CD8-positive, alpha-beta memory T cell (primary cell): ENCODE results near the gene MGAT3. TPM values are rescaled to one million over a fixed set of nuclear protein-coding genes. Genes with fewer than 3 reads are reported as not detected.
"Not testable (repeated sequence)": the region's sequence is repeated elsewhere in the genome, so short reads cannot be mapped to it uniquely, and the experiment has no call there.

Experiments
- CTCF ChIA-PET: fragments of 350-600 bp; sonication (Branson Sonifier 250); formaldehyde crosslinking; loops from one replicate; lab custom pipeline; 2021; ENCODE audit warnings: antibody characterized with exemption; lab: Charles Lee
- POLR2A ChIA-PET: fragments of 350-600 bp; sonication (Branson Sonifier 250); formaldehyde crosslinking; loops from one replicate; lab custom pipeline; 2021; ENCODE audit warnings: antibody characterized with exemption; lab: Charles Lee
- DNase-seq, 5 donors: peaks; one replicate each; pipeline versions ENCODE4 v3.0.0 to v3.0.0-alpha.2; 2020 to 2022; ENCODE audit warnings: mixed read lengths in 1 of 5
- H3K27ac ChIP-seq: one replicate; pipeline ENCODE4 v1.7.0; 2013; ENCODE audit warnings: low read depth, mild to moderate bottlenecking, low read length, moderate library complexity
- H3K27me3 ChIP-seq: 2 replicates; pipeline ENCODE4 v1.7.0; 2013; ENCODE audit warnings: low read length, mild to moderate bottlenecking; ENCODE audit not compliant: insufficient read depth, poor library complexity, severe bottlenecking
- H3K36me3 ChIP-seq: 2 replicates; pipeline ENCODE4 v1.7.0; 2013; ENCODE audit warnings: mild to moderate bottlenecking, low read length, moderate library complexity; ENCODE audit not compliant: insufficient read depth
- H3K4me1 ChIP-seq: 2 replicates; pipeline ENCODE4 v1.7.0; 2013; ENCODE audit warnings: mild to moderate bottlenecking, low read length, moderate library complexity; ENCODE audit not compliant: insufficient read depth
- H3K4me3 ChIP-seq: 2 replicates; pipeline ENCODE4 v1.7.0; 2013; ENCODE audit warnings: mild to moderate bottlenecking, low read length
- H3K9me3 ChIP-seq: 2 replicates; pipeline ENCODE4 v1.7.0; 2013; ENCODE audit warnings: mild to moderate bottlenecking, low read length
- H3K27ac Mint-ChIP-seq, 8 donors: one replicate each; pipeline ENCODE4 v1.8.0; 2020 to 2021; ENCODE audit warnings: mixed read lengths in 8 of 8, mild to moderate bottlenecking in 6 of 8, inconsistent platforms in 3 of 8, moderate library complexity in 3 of 8
- H3K27me3 Mint-ChIP-seq, 2 donors: one replicate each; pipeline ENCODE4 v1.8.0; 2020 to 2021; ENCODE audit warnings: mixed read lengths in 2 of 2, mild to moderate bottlenecking in 1 of 2, moderate library complexity in 1 of 2
- H3K36me3 Mint-ChIP-seq, 3 donors: one replicate each; pipeline ENCODE4 v1.8.0; 2020 to 2021; ENCODE audit warnings: mixed read lengths in 3 of 3, inconsistent platforms in 1 of 3, mild to moderate bottlenecking in 1 of 3
- H3K4me1 Mint-ChIP-seq, 3 donors: one replicate each; pipeline ENCODE4 v1.8.0; 2020 to 2021; ENCODE audit warnings: mixed read lengths in 3 of 3, inconsistent platforms in 1 of 3, mild to moderate bottlenecking in 1 of 3
- H3K4me3 Mint-ChIP-seq, 7 donors: one replicate each; pipeline ENCODE4 v1.8.0; 2020 to 2021; ENCODE audit warnings: mixed read lengths in 7 of 7, mild to moderate bottlenecking in 6 of 7, moderate library complexity in 4 of 7, inconsistent platforms in 2 of 7
- H3K9me3 Mint-ChIP-seq, 5 donors: one replicate each; pipeline ENCODE4 v1.8.0; 2020 to 2022; ENCODE audit warnings: mixed read lengths in 5 of 5, mild to moderate bottlenecking in 3 of 5, moderate library complexity in 2 of 5, inconsistent platforms in 1 of 5
- polyA plus RNA-seq: library from polyadenylated mRNA; unstranded; fragments of 300-500 nt; fragmentation: Illumina TruSeq; gene quantifications from one replicate; pipeline ENCODE4 v1.2.3, GENCODE V29; 2021
- total RNA-seq, 2 experiments: library from RNA; stranded (reverse); gene quantifications; one replicate each; pipeline ENCODE4 v1.2.3, GENCODE V29; 2021

Gene MGAT3
- total and polyA plus RNA-seq, 3 experiments from 2014 or later, result 0.03 to 0.37 (median 0.27) TPM

DNA sequence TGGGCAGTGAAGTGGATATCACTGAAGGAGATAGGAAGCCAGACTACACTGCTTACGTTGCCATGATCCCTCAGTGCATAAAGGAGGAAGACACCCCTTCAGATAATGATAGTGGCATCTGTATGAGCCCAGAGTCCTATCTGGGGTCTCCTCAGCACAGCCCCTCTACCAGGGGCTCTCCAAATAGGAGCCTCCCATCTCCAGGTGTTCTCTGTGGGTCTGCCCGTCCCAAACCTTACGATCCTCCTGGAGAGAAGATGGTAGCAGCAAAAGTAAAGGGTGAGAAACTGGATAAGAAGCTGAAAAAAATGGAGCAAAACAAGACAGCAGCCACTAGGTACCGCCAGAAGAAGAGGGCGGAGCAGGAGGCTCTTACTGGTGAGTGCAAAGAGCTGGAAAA lies 65.3 kb downstream of the MGAT3 start:
- DNase-seq, H3K9me3 Mint-ChIP-seq: not testable (repeated sequence)
- H3K4me3 Mint-ChIP-seq, result peak overlapping the region; percentile 89 to 99 (median 96)

DNA sequence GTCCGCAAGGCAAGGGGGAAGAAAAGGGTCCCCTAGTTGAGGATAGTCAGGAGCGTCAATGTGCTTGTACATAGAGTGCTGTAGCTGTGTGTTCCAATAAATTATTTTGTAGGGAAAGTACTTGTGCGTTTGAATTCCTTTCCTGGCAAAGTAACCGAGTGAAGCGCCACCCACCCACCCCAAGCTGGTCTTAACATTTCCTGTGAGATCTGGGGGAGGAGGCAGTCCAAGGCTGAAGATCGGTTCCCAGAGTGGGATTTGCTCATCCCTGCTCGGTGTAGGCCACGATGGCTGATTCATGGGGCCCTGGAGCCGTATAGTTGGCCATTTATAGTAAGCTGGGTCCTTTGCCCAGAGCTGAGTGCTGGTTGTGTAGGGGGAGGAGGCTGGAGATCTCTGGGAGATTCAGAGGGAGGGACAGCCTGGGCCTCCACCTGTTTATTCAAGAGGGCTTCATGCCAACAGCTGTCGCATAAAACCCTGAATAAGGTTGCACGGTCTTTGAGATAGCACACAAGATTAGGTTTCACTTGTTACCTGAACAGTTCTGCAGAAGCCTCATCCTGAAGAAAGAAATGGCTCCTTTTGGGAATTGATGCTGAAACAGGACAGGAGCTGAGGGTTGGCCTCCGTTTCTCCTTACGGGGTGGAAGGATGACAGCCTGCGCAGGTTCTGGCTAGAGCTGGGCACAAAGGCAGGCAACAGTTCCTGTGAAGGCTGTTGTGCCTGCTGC lies 65.9 kb downstream of the MGAT3 start:
- H3K9me3 Mint-ChIP-seq, result peaks cover 0 to 4% (median 3%) of the 10 kb centered on the region in 5 donors
- peaks cover 5 to 63% (median 15%) of the 10 kb centered on the region in 3 donors for H3K36me3 Mint-ChIP-seq
- peaks cover 55% of the 10 kb centered on the region for H3K4me1 ChIP-seq
- ChIA-PET POLR2A (interaction anchor here (0.5 to 2.2 kb wide), 5 partner anchors 10 to 479 kb away, joined by 3 to 11 read pairs (median 6); partner anchors contain the start of genes MIEF1, RPS19BP1 and TAB1), CTCF (interaction anchor here (0.8 to 2.3 kb wide), 3 partner anchors 8 to 26 kb away, joined by 3 to 8 read pairs (median 6); partner anchors contain the start of gene RPS19BP1)
- H3K4me3 ChIP-seq, result peak overlapping the region; percentile 33
- peak in 1 of 5 donors; percentile 24 for DNase-seq
- H3K27ac Mint-ChIP-seq, result peak overlapping the region; percentile 88 to 100 (median 98)
- no peaks in the 10 kb centered on the region for H3K27me3 ChIP-seq
- no peaks in the 10 kb centered on the region for H3K9me3 ChIP-seq
- H3K27ac ChIP-seq, result peak overlapping the region; percentile 29
- H3K4me1 Mint-ChIP-seq, result peaks cover 61 to 78% (median 64%) of the 10 kb centered on the region in 3 donors
- H3K36me3 ChIP-seq, result peaks cover 31% of the 10 kb centered on the region
- H3K27me3 Mint-ChIP-seq, result peaks cover 0 to 14% of the 10 kb centered on the region in 2 donors
- peak overlapping the region; percentile 89 to 99 (median 96) for H3K4me3 Mint-ChIP-seq

More for the DNA sequence above, 65.3 kb downstream of the MGAT3 start:
- H3K27me3 ChIP-seq, H3K9me3 ChIP-seq: not testable (repeated sequence)
- peaks cover 48% of the 10 kb centered on the region for H3K4me1 ChIP-seq
- Mint-ChIP-seq H3K27me3 (peaks cover 0 to 14% of the 10 kb centered on the region in 2 donors), H3K27ac (peak overlapping the region in 7 of 8 donors; percentile 95 to 100 (median 98)), H3K36me3 (peaks cover 5 to 60% (median 15%) of the 10 kb centered on the region in 3 donors), H3K4me1 (peaks cover 56 to 72% (median 58%) of the 10 kb centered on the region in 3 donors)
- peak overlapping the region; percentile 90 for H3K4me3 ChIP-seq
- H3K36me3 ChIP-seq, result peaks cover 31% of the 10 kb centered on the region
- H3K27ac ChIP-seq, result peak overlapping the region; percentile 80
- ChIA-PET CTCF (interaction anchor here (0.8 to 2.3 kb wide), 2 partner anchors 10 to 26 kb away, joined by 3 to 8 read pairs; partner anchors contain the start of gene RPS19BP1), POLR2A (interaction anchor here (0.5 to 2.2 kb wide), 4 partner anchors 14 to 205 kb away, joined by 3 to 11 read pairs (median 6); partner anchors contain the start of genes MIEF1 and TAB1)

DNA sequence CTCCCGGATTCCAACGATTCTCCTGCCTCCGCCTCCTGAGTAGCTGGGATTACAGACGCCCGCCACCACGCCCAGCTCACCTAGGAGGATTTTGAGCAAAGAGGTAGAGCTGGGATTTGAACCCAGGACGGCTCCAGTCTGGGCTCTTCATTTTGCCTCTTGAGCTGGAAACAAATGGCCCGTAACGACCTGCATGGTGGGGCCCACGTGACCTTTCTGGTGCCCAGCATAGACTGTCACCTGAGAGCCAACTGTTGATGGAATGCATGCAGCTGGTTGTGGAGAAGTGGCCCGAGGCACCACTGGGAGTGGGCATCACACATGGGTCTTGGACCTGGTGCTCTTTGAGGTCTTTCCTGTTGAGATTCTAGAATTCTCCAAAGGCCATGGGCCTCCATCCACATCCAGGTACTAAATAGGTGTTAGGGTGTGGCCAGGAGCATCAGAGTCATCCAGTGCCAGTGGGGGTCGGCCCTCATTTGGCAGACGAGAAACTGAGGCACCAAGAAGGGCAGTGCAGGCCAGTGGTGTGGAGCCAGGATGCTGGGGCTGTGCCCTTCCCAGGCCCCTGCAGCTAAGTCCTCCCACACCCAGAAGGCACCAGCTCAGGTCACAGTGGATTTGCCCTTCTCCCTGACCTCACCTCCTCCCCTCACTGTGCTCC lies 67.4 kb downstream of the MGAT3 start:
- ChIA-PET CTCF (interaction anchor here (0.6 to 2.3 kb wide), 7 partner anchors 9 to 846 kb away, joined by 3 to 9 read pairs (median 3); partner anchors contain the start of gene SGSM3), POLR2A (interaction anchor here (0.5 to 1.6 kb wide), 6 partner anchors 8 to 1332 kb away, joined by 3 to 6 read pairs (median 3); partner anchors contain the start of genes RPL3, RPS19BP1 and ST13)
- Mint-ChIP-seq H3K4me1 (peaks cover 67 to 85% (median 70%) of the 10 kb centered on the region in 3 donors), H3K9me3 (peaks cover 0 to 4% (median 3%) of the 10 kb centered on the region in 5 donors), H3K4me3 (peak overlapping the region; percentile 1 to 83 (median 31)), H3K27me3 (peaks cover 0 to 14% of the 10 kb centered on the region in 2 donors), H3K27ac (peak overlapping the region; percentile 9 to 97 (median 80)), H3K36me3 (peaks cover 5 to 70% (median 15%) of the 10 kb centered on the region in 3 donors)
- peak in 1 of 5 donors; percentile 1 for DNase-seq
- peaks cover 65% of the 10 kb centered on the region for H3K4me1 ChIP-seq
- peaks cover 31% of the 10 kb centered on the region for H3K36me3 ChIP-seq
- H3K27ac ChIP-seq, result no peak overlapping the region
- no peaks in the 10 kb centered on the region for H3K27me3 ChIP-seq
- H3K9me3 ChIP-seq, result no peaks in the 10 kb centered on the region
- H3K4me3 ChIP-seq, result no peak overlapping the region

DNA sequence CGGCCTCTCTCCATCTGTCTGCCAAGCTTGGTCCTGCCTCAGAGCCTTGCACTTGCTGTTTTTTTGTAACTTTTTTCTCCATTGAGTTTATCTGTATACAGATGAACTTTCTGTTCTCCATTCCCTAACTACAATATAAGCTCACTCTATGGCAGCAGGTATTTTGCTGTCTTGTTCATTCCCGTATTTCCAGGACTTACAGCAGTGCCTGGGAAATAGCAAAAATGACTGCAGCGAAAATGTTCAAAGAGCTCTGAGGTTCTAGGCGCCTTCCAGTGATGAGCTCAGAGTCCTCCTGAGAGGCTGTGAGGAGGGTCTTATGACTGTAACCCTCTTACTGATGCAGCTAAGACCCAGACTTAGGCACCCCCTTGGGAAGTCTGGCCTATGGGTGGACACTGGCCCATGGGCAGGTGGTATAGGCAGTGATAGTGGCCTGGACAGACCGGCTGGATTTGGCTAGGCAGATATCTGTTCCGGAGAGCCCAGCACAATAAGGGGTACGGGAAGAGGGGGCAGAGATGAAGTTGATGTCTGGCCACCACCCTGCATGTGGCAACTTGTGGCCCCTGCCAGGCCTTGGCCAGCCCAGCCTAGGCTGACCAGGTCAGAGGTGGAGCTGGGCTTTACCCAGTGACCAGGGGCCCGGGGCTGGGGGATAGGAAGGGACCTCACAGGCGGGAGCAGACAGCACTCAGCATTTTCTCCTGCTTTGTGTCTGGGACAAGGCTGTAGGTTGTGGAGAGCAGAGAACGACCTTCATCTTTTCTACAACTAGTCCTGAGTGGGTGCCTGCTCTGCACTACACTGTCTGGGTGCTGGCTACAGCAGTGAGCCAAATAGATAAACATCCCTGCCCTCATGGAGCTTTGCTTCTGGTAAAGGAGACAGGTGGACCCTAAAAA lies 68.2 kb downstream of the MGAT3 start:
- peaks cover 39% of the 10 kb centered on the region for H3K36me3 ChIP-seq
- POLR2A ChIA-PET, result interaction anchor here (1.4 kb wide), 1 partner anchor 9 kb away, joined by 4 read pairs; no protein-coding TSS in a partner anchor
- H3K4me1 ChIP-seq, result peaks cover 70% of the 10 kb centered on the region
- H3K4me3 ChIP-seq, result no peak overlapping the region
- Mint-ChIP-seq H3K27me3 (peaks cover 0 to 10% of the 10 kb centered on the region in 2 donors), H3K4me3 (peak overlapping the region in 6 of 7 donors; percentile 1 to 70 (median 34)), H3K4me1 (peaks cover 71 to 89% (median 76%) of the 10 kb centered on the region in 3 donors), H3K27ac (peak overlapping the region; percentile 54 to 97 (median 82)), H3K36me3 (peaks cover 5 to 74% (median 15%) of the 10 kb centered on the region in 3 donors), H3K9me3 (peaks cover 0 to 4% (median 3%) of the 10 kb centered on the region in 5 donors)
- H3K27me3 ChIP-seq, result no peaks in the 10 kb centered on the region
- no peak overlapping the region for H3K27ac ChIP-seq
- CTCF ChIA-PET, result interaction anchor here (1.2 to 1.9 kb wide), 3 partner anchors 10 to 126 kb away, joined by 3 to 9 read pairs (median 3); no protein-coding TSS in a partner anchor
- DNase-seq, result no peak
- H3K9me3 ChIP-seq, result no peaks in the 10 kb centered on the region

DNA sequence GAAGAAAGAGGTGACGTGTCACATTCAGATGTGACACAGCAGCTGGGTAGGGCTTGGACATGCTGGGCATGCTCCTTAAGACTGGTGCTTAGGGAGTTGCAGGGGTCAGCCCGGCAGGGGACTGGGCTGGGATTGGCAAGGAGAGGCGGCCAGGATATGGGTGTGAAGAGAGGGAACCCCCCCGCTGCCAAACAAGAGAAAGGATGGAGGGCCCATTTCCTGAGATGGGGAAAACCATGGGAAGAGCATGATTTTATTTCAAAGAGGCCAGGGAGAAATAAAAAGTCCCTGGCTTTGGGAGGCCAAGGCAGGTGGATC lies 68.8 kb downstream of the MGAT3 start:
- Histone ChIP-seq H3K9me3 (no peaks in the 10 kb centered on the region), H3K4me3 (no peak overlapping the region), H3K27ac (no peak overlapping the region), H3K36me3 (peaks cover 43% of the 10 kb centered on the region), H3K4me1 (peaks cover 76% of the 10 kb centered on the region), H3K27me3 (no peaks in the 10 kb centered on the region)
- Mint-ChIP-seq H3K4me3 (peak overlapping the region in 2 of 7 donors; percentile 30 to 43), H3K9me3 (no peaks in the 10 kb centered on the region), H3K27me3 (peaks cover 0 to 4% of the 10 kb centered on the region in 2 donors), H3K36me3 (peaks cover 5 to 73% (median 15%) of the 10 kb centered on the region in 3 donors), H3K27ac (peak overlapping the region; percentile 34 to 97 (median 77)), H3K4me1 (peaks cover 71 to 90% (median 82%) of the 10 kb centered on the region in 3 donors)
- no peak for DNase-seq
- ChIA-PET CTCF (interaction anchor here (1.2 to 1.9 kb wide), 4 partner anchors 9 to 127 kb away, joined by 3 to 9 read pairs (median 3); no protein-coding TSS in a partner anchor), POLR2A (no interaction called here)

DNA sequence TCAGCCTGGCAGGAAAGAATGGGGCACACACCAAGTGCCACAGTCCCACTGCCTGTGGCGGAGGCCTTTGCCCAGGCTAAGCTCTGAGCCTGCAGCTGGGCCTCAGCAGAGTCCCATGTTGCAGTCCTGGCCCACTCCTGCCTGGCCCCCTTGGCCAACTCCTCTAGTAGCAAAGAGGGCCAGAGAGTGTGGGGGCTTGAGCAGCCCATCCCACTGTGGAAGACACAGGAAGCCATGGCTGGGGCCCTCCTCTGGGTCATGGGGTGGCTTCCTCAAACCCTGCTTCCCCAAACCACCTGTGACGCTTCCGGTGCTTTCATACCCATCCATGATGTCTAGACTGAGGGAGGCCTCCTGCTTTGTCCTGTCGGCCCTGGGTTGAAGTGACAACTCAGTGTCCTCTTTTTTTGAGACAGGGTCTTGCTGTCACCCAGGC lies 69.9 kb downstream of the MGAT3 start:
- H3K27me3 Mint-ChIP-seq, result no peaks in the 10 kb centered on the region
- no peaks in the 10 kb centered on the region for H3K9me3 Mint-ChIP-seq
- H3K4me3 ChIP-seq, result peak overlapping the region; percentile 16
- peaks cover 41% of the 10 kb centered on the region for H3K36me3 ChIP-seq
- peaks cover 75 to 94% (median 85%) of the 10 kb centered on the region in 3 donors for H3K4me1 Mint-ChIP-seq
- ChIA-PET CTCF (interaction anchor here (1.2 to 4.9 kb wide), 5 partner anchors 8 to 34 kb away, joined by 3 to 52 read pairs (median 21); no protein-coding TSS in a partner anchor), POLR2A (interaction anchor here (0.6 to 1.6 kb wide), 5 partner anchors 25 to 736 kb away, joined by 3 to 12 read pairs (median 6); partner anchors contain the start of gene MIEF1)
- no peak overlapping the region for H3K27ac ChIP-seq
- peaks cover 79% of the 10 kb centered on the region for H3K4me1 ChIP-seq
- peak overlapping the region; percentile 84 to 95 (median 90) for H3K27ac Mint-ChIP-seq
- H3K4me3 Mint-ChIP-seq, result peak overlapping the region in 4 of 7 donors; percentile 32 to 69 (median 46)
- H3K27me3 ChIP-seq, result no peaks in the 10 kb centered on the region
- DNase-seq, result peak in 2 of 5 donors; percentile 34 to 35
- no peaks in the 10 kb centered on the region for H3K9me3 ChIP-seq
- H3K36me3 Mint-ChIP-seq, result peaks cover 3 to 72% (median 14%) of the 10 kb centered on the region in 3 donors
